Cardiac muscle cell (in vitro differentiated cells and primary cell): ENCODE data around the gene TWIST2. TPM values are rescaled to one million over a fixed set of nuclear protein-coding genes. Genes with fewer than 3 reads are reported as not detected.

Experiments used
- DNase-seq, 2 donors: peaks; one replicate each; pipeline versions ENCODE4 v3.0.0 to v3.0.0-alpha.2; 2010 to 2017; ENCODE audit warnings: low read depth in 1 of 2, low spot score in 1 of 2
- H3K27ac ChIP-seq: fragments of 200-600 bp; sonication (generic); 2 replicates; pipeline ENCODE4 v1.5.1; 2016
- H3K27me3 ChIP-seq: fragments of 200-600 bp; sonication (generic); 2 replicates; pipeline ENCODE4 v1.6.0; 2016; ENCODE audit warnings: control low read depth
- H3K36me3 ChIP-seq: fragments of 200-600 bp; sonication (generic); 2 replicates; pipeline ENCODE4 v1.5.1; 2016; ENCODE audit warnings: control low read depth
- H3K4me1 ChIP-seq: fragments of 200-600 bp; sonication (generic); 2 replicates; pipeline ENCODE4 v1.8.1; 2017; ENCODE audit warnings: low read depth, mild to moderate bottlenecking, mixed run types
- H3K4me3 ChIP-seq: fragments of 200-600 bp; sonication (generic); 2 replicates; pipeline ENCODE4 v1.5.1; 2016; ENCODE audit warnings: mild to moderate bottlenecking
- H3K9me3 ChIP-seq: fragments of 200-600 bp; sonication (generic); 2 replicates; pipeline ENCODE4 v1.5.1; 2017; ENCODE audit warnings: low read depth, mild to moderate bottlenecking, control low read depth
- polyA plus RNA-seq: library from polyadenylated mRNA; unstranded; fragments of >200 nt; fragmentation: Nextera tagmentation; extraction: Ambion mirVana; gene quantifications from 2 replicates; pipeline ENCODE4 v1.2.1, GENCODE V29; 2016
- total RNA-seq: library from RNA; depleted of rRNA; stranded (reverse); fragments of >200 nt; gene quantifications from 2 replicates; pipeline ENCODE4 v1.2.3, GENCODE V29; 2016
- TF ChIP-seq, protein P1 (sequence below): IDR thresholded peaks from 2 replicates; pipeline ENCODE4 v1.5.1; 2012; ENCODE audit warnings: low read depth, mild to moderate bottlenecking, low read length

TWIST2 gene
- total and polyA plus RNA-seq, 2 experiments from 2014 or later: not detected

DNA sequence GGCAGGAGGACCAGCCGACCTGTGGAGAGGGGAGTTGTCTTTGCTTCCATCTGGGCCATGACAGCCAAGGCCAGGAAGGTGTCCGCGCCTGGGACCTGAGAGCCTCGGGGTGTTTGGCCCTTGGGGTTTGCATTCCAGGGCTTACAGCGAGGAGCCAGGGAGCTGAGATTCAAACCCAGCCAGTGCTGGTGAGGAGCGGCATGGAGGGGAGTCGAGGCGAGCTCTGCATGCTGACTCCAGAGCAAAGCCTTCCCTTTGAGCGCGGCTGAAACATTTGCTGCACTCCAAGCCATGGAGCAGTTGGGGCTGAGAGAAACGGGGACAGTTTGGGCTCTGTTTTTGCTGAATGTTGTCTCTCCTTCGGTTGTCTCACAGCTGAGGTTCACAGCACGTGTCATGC is 77.4 kb downstream of the TWIST2 start:
- no peaks in the 10 kb centered on the region for H3K4me1 ChIP-seq
- H3K4me3 ChIP-seq: no peak overlapping the region
- TF ChIP-seq, protein P1, sequence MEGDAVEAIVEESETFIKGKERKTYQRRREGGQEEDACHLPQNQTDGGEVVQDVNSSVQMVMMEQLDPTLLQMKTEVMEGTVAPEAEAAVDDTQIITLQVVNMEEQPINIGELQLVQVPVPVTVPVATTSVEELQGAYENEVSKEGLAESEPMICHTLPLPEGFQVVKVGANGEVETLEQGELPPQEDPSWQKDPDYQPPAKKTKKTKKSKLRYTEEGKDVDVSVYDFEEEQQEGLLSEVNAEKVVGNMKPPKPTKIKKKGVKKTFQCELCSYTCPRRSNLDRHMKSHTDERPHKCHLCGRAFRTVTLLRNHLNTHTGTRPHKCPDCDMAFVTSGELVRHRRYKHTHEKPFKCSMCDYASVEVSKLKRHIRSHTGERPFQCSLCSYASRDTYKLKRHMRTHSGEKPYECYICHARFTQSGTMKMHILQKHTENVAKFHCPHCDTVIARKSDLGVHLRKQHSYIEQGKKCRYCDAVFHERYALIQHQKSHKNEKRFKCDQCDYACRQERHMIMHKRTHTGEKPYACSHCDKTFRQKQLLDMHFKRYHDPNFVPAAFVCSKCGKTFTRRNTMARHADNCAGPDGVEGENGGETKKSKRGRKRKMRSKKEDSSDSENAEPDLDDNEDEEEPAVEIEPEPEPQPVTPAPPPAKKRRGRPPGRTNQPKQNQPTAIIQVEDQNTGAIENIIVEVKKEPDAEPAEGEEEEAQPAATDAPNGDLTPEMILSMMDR: no peak
- no peaks in the 10 kb centered on the region for H3K27me3 ChIP-seq
- no peak overlapping the region for H3K27ac ChIP-seq
- H3K9me3 ChIP-seq: no peaks in the 10 kb centered on the region
- DNase-seq: no peak
- no peaks in the 10 kb centered on the region for H3K36me3 ChIP-seq

DNA sequence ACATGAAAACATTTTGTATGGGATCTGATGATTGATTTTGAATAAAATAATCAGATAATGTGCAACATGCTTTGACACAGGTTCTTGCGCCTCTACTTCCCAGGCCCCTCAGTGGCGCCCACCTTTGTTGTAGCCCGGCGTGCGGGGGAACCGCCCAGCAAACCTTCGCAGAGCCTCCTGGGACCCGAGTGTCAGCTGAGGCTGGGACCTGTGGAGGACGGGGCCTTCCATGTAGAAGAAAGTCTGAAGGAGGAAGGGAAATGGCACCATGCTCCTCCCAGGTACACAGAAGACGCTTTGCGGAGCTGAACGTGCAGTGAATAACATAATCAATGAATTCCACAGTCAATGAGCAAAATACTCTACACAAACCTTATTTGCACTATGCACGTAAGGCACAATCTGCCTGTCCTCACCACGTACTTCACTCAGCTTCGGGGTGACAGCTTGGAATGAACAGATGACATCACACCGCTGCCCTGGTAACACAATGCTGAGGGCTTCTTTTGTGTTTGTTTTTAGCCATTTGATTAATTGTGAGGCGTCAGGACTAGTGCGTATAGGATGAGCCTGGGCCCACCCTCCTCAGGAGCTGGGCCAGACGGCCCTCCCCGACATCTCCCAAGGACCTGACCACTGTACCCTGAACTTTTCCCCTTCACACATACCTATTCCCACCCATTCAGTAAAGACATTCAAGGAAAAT is 78.1 kb downstream of the TWIST2 start:
- no peaks in the 10 kb centered on the region for H3K36me3 ChIP-seq
- no peaks in the 10 kb centered on the region for H3K9me3 ChIP-seq

DNA sequence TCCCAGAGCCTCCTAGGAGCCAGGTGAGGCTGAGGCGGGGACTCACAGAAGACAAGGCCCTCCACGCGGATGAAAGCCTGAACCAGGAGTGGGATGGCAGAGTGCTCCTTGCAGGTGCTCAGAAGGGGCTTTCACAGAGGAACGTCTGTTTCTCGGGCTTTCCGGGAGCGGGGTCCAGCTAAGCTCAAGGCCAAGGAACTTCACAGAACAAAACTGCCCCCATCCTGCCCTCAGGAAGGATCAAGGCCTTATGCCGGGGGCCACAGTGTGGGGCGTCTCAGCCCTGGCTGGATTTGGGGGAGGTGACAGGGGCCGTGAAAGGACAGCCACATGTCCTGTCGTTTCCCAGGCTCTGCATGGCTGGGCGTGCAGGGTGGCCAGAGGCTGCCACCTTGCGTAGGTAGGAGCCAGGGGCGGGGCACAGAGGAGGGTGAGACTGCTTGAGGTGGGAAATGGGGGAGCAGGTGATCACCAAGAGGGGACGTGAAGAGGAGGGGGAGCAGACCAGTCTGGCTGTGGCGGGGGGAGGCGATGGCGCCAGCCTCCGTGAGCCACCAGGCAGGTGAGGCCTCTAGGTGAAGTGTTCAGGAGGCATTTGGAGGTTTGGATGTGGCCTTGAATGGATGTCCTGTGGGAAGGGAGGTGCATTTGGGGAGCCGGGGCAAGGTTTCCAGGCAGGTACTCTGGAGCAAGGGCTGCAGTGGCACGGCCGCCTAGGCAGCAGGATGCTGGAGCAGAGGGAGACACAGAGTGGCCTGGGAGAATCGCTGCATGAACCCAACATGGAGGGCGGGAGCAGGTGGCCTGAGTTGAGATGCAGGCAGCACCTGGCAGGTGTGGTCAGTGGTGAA is 79.1 kb downstream of the TWIST2 start:
- no peaks in the 10 kb centered on the region for H3K36me3 ChIP-seq
- no peaks in the 10 kb centered on the region for H3K27me3 ChIP-seq
- no peaks in the 10 kb centered on the region for H3K9me3 ChIP-seq
- H3K4me3 ChIP-seq: no peak overlapping the region
- no peaks in the 10 kb centered on the region for H3K4me1 ChIP-seq
- DNase-seq: no peak
- H3K27ac ChIP-seq: no peak overlapping the region
- TF ChIP-seq, protein P1: no peak

More for the DNA sequence above, 78.1 kb downstream of the TWIST2 start:
- H3K27me3 ChIP-seq: no peaks in the 10 kb centered on the region
- no peak for DNase-seq
- H3K27ac ChIP-seq: no peak overlapping the region
- no peaks in the 10 kb centered on the region for H3K4me1 ChIP-seq
- TF ChIP-seq, protein P1: no peak
- H3K4me3 ChIP-seq: no peak overlapping the region

- Histone ChIP-seq H3K4me3 (no peak overlapping the region), H3K9me3 (no peaks in the 10 kb centered on the region), H3K36me3 (no peaks in the 10 kb centered on the region), H3K27me3 (no peaks in the 10 kb centered on the region), H3K27ac (no peak overlapping the region), H3K4me1 (no peaks in the 10 kb centered on the region)
- no peak for DNase-seq
- TF ChIP-seq, protein P1: no peak
Observed at GRCh38 chr2:238927746-238928519, 80.0 kb downstream of the TWIST2 start.

- no peak overlapping the region for H3K4me3 ChIP-seq
Observed at GRCh38 chr2:238928520-238929241, 80.8 kb downstream of the TWIST2 start.

More at GRCh38 chr2:238928520-238929241, 80.8 kb downstream of the TWIST2 start:
- Histone ChIP-seq H3K27ac (no peak overlapping the region), H3K4me1 (no peaks in the 10 kb centered on the region), H3K27me3 (no peaks in the 10 kb centered on the region), H3K9me3 (no peaks in the 10 kb centered on the region), H3K36me3 (no peaks in the 10 kb centered on the region)
- DNase-seq: no peak
- TF ChIP-seq, protein P1: no peak
